ENCODE data around the gene SPATS2L.
A peak's percentile ranks its signal among the peaks of the same experiment; 100 is the strongest.

SPATS2L gene

DNA sequence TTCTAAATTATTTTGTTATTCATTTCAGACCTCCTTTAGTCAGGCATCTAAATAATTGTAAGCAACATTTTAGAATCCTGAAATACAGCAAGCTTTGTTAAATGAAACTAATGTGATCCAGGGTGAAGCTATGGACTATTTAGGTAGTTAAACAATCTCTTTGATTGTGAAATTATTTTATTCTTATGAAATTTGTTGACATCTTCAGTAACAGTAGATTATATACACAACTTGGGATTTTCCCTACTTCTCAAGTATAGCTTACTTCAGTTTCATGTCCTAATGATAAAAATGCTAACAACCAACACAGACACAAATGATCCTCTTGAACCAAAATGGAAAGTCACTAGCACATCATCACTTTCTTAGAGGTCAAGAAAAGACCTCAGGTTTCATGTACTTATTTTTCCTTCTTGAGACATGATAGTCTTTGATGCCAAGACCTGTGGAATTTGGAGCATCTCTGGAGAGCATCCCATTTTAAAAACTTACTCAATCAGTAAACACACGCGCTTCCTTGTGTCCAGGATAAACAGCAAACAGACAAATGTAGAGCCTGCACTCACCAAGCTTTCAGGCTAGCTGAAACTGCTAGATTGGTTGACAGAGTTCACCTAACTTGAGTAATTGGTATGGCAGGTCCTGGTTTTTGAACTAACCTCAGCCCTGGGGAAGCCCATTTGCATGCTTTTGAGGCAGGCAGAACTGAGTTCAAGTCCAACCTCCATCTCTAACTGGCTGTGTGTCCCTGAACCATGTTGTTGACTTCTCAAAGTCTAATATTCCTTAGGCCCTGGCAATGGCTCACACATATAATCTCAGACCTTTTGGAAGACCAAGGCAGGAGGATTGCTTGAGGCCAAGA is 155.6 kb downstream of the SPATS2L start:
- no peak for FAIRE-seq
- DNase-seq (ENCODE audit: low spot score): no peak

DNA sequence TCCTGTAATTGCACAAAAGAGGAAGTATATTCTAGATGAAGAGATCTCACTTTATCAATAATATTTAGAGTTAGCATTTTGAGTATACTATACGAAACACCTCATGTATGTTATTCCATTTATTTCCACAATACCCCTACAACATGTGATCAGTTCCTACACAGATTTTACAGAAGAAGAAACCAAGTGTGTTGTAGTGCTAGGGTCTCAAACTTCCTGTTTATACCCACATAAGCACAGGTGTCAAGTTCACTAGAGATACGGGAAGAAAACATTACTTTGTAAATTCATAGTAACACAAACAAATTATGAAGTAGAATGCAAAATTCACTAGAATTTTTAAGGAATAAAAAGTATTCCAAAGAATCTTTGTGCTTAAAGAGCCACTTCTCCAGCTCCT is 157.0 kb downstream of the SPATS2L start:
- DNase-seq (ENCODE audit: low spot score) (no peak), FAIRE-seq (no peak)

DNA sequence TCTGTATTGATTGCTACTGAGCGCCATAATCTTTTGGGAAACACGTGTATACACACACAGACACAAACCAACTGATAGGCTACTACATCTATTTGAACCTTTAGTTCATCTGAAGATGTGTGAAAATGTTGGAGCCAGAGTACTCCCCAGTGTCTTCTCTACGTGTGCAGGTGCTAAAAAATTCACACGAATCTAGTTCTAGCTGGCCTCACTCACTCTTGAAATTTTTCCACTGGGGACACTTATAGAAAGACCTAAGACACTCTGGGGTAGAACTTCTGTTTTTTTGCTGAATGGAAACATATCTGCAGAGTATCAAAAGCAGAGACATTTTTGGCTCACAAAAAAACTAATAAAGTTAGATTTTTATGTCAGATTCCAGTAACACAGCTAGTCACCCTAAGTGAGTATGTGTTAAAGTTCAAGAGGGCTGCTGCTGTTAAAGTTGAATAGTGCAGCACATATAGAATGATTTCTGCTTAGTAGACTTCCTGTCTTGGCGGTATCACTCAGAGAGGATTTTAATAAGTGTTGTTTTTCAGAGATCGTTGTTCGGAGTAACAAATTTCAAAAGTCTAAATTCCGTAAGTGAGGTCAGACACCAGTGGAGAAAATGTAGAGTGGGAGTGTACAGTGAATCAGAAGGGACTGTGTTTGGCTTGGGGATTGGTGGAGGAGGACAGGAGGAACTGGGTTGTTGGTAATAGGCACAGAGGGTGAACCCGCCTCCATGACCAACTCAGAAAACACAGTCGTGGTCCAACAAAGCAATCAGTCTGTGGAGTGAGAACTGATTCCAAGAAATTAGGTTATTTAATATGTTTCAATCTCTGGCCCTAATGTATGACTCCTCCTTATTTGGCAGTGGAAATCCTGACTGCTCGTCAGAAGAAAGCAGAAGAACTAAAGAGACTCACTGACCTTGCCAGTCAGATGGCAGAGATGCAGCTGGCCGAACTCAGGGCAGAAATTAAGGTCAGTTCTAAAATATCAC is 160.2 kb downstream of the SPATS2L start:
- no peak for FAIRE-seq

DNA sequence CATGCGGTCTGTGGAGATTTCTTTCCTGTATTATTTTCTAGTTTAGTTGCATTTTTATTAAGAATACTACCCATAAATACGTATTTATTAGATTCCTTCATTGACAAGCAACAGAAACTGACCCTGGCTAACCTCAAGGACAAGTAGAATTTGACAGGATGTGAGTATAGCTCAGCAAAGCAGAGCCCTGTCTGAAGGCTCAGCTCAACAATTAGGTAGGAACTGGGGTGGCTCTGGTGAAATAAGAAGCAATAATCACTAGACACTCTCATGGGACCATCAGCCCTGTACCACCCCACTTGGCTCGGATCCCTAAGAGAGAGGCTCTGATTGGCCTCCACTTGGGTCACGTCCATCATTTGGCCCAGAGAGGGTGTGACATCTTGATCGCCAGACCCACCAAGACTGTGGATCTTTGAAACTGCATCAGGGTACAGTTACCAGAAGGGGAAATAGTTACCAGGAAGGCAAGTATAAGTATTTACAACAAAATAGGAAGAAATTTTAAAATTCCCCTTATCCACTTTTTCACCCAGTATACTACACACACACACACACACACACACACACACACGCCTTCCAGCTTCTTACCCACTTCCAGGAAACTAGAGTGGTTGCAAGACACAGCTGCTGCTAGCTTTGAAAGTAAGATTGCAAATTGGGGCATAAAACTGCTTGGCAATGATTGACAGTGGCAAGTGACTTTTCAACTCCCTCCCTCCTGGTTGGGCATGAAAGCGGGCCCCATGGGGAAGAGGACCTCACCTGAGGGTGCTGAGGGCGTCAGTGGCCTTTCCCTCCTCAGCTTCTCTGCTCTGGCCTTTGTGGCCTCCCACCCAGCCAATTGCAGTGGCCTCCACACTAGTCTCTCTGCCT is 161.6 kb downstream of the SPATS2L start:
- no peak for FAIRE-seq
- no peak for DNase-seq (ENCODE audit: low spot score)

More for the DNA sequence above, 160.2 kb downstream of the SPATS2L start:
- DNase-seq (ENCODE audit: low spot score): no peak

DNA sequence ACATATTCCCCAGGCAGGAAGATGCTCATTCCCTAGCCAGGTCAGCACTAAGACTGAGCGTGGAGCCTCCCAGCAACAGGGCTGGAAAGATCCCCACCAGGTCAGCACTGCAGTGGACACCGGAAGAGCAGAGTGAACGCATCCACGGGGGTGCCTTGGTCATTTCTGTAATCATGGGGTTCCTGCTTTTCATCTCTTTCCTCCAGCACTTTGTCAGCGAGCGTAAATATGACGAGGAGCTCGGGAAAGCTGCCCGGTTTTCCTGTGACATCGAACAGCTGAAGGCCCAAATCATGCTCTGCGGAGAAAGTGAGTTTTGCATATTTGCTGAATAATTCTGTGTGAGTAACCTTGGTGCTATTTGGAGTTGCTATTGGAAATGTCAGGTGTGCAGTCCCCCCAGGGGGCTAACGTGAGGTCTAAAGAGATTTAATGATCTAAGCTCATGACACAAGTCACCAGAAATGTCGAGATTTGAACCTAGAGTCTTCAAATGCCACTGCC is 163.3 kb downstream of the SPATS2L start:
- FAIRE-seq: no peak

DNA sequence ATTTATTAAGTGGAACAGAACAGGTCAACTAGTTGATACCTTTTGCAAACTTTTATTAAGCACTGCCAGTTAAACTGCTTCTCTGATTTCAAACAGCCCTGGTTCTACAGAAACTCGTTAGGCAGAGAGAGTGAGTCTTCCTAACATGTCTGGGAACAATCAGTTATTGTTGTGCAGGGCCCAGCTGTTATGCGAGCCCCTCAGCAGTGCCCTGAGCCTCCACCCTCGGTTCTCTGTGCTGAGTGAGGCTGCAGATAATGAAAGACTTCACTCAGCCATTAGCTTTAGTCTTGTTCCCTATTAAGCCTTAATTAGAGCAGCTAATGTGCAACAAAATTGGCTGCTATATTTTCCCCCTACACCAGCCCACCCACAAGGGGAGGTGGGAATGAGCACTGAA is 163.7 kb downstream of the SPATS2L start:
- FAIRE-seq: no peak
- no peak for DNase-seq (ENCODE audit: low spot score)

More for the DNA sequence above, 163.3 kb downstream of the SPATS2L start:
- DNase-seq (ENCODE audit: low spot score): no peak

DNA sequence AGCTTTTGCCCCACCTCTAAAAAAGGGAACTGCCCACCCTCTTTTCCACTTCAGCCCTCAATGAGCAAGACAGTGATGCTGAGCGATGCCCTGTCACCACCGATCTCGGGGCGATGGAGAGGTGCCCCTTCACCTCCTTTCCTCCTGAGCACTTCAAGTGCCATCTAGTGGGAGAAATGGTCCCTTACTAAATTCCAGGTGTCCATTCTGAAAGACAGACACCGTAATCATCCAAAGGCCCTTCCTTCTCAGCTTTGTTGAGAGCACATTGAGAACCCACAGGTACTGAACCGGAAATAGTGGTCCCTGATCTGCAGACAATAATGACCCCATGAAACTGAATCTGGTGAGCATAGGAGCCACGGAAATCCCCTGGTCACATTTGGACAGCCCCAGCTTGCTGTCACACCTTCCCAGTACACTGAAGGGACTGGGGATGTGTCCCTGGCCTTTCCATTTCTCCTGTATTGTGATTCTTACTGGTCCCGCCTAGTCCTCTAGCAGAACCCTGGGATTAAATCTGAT is 164.9 kb downstream of the SPATS2L start:
- DNase-seq (ENCODE audit: low spot score): peak; percentile 32
- FAIRE-seq: no peak

DNA sequence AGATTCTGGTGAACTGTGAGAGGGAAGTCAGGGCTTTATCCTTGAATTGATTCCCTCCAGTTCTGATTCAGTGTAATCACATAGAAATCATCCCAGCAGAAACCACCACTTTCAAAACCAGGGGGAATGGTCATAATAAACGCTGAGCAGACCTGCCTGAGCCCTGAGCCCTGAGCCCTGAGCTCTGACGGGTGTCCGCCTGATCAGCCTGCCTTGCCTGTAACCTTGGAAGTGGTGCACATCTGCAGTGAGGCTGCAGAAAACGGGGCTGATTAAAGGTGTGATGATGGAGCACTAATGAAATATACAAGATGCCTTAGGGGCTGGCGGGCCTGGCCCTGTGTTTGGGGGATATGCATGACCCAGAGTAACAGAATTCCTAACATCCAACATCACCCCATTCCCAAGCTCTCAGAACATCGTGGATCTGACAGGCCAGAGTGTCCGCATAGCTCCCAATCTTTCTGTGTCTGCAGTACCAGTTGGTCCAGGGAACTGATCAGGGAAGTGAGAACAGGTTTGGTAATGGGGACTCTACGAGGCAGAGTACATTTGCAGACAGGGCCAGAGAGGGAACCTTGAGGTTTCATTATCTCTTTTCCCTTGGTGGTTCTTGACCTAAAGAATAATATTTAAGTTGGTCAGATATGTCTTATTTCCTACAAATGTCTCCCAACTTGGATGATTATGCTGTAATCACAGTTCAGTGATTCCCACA is 165.6 kb downstream of the SPATS2L start:
- no peak for FAIRE-seq

DNA sequence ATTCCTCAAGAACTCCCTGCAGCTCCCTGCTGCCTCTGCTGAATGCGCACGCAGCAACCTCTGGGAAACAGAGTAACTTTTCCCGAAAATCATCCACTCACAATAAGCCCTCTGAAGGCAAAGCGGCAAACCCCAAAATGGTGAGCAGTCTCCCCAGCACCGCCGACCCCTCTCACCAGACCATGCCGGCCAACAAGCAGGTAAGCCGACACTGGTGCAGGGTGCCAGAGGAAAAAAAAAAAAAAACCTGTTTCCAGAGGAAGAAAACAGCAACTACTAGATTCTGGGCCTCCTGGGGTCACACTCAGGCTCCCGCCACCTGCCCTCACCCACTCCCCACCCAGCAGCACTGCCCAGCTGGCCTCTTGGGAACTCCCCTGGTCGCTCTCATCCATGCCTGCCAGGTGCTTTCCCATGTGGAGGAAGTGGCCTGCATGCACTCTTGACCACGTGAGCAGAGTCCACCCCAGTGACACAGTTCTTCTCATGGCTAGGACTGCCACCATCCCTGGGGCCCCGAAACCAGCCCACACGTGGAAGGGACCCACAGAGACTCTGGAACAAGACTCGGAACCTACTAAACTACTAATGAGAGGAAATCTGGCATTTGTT is 166.5 kb downstream of the SPATS2L start:
- no peak for FAIRE-seq
- DNase-seq (ENCODE audit: low spot score): no peak

More for the DNA sequence above, 165.6 kb downstream of the SPATS2L start:
- no peak for DNase-seq (ENCODE audit: low spot score)

DNA sequence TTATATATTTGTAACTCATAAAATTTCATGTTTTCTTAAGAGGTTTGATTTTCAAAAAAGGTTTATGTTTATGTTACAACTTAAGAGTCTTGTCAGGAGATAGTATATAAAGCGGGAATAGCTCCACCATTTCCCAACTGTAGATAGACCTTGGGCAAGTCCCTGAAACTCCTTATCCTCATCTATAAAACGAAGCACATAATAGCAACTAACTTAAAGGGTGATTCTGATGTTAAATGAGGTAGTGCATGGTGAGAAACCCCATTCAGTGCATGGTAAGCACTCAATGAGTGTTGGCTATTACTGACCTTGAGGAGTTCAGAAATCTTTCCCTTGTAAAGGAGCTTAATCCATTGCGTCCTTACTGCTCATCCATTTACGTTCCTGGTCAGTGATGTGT is 169.3 kb downstream of the SPATS2L start:
- FAIRE-seq (no peak), DNase-seq (ENCODE audit: low spot score) (no peak)

DNA sequence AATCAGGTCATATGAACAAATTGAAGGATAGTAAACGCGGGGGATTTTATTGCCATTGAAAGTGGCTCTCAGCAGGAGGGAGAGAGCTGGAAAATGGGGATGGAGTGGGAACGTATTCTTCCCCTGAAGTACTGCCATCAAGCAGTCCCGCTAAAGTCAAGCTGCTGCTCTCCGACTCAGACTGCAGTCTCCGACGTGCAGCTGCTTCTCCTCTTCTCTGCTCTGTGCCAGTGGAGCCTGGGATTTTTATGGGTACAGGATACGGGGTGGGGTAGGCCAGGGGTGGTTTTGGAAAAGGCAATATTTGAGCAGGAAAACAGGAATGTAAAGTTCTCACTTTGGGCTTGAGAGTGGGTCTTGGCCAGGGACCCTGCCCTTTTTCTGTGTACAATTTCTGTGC is 170.3 kb downstream of the SPATS2L start:
- no peak for FAIRE-seq
- no peak for DNase-seq (ENCODE audit: low spot score)

DNA sequence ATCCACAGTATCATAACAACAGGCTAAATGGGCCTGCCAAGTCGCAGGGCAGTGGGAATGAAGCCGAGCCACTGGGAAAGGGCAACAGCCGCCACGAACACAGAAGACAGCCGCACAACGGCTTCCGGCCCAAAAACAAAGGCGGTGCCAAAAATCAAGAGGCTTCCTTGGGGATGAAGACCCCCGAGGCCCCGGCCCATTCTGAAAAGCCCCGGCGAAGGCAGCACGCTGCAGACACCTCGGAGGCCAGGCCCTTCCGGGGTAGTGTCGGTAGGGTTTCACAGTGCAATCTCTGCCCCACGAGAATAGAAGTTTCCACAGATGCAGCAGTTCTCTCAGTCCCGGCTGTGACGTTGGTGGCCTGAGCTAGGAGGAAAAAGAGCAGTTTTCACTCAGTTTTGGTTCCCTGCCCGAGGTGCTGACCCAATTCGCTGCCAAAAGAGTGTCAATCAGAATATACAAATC is 171.2 kb downstream of the SPATS2L start:
- DNase-seq (ENCODE audit: low spot score) (no peak), FAIRE-seq (no peak)

DNA sequence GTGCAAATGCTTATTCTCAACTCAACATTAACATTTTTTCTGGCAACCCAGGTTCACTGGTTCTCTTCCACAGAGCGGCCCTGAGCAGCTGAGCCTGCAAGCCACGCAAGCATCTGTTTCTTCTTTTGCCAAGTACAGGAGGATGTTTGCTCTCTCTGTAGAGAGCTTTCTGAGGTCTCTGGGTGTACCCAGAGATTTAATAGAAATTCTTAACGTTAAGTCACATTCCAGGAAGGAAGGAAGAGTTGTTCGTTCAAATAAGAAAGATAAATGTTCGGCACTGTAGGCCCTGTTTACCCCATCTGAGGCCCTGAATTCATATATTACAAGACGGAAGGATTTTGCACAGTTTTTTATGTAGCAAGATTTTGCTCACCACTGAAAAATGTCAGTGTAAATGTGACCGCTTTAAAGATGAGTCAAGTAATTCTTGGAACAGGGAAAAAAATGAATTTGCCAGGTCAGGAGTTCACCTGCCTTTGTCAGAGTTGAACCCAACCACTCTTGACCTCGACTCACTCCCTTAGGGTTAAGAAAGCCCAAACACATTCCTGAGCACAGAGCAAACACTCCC is 173.3 kb downstream of the SPATS2L start:
- no peak for FAIRE-seq
- DNase-seq (ENCODE audit: low spot score): peak; percentile 27

DNA sequence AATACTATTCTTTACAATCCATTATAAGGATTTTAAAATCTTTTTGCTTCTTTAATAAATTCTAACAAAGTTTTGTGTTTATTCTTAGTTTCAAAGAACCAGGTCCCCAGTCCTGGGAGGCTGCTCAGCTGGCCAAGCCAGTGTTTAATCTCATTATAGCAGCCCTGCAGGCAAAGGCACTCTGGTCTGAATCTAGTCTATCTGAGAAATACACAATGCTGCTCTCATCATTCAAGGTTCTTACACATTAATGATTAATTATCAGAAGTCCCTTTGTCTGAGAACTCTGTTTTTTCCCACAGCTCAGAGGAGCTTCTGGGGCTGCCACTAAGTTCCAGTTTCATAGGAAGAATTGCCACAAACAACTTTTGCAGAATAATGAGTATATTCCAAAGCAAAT is 175.7 kb downstream of the SPATS2L start:
- no peak for FAIRE-seq

DNA sequence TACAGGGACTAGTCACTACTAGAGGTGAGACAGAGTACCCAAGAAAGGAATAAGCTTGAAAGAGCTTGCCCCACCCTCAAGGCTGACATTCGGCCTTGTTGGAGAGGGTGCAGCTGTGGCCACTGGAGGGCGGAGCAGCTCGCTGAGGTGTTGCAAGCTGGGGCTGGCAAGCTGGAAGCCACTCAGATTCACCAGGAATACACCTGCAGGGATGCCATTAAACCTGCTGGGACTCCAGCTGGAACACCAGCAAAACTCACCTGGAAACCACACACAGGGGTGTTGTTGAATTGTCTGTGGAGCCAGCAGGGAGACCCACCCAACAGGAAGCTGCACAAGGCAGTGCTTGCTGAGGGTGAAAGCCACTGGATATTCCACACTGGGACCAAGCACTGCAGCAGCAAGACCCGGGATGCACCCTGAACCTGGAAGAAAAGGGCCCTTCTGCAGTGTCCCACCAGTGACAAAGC is 177.3 kb downstream of the SPATS2L start:
- FAIRE-seq (no peak), DNase-seq (ENCODE audit: low spot score) (peak; percentile 18)

More for the DNA sequence above, 175.7 kb downstream of the SPATS2L start:
- no peak for DNase-seq (ENCODE audit: low spot score)

DNA sequence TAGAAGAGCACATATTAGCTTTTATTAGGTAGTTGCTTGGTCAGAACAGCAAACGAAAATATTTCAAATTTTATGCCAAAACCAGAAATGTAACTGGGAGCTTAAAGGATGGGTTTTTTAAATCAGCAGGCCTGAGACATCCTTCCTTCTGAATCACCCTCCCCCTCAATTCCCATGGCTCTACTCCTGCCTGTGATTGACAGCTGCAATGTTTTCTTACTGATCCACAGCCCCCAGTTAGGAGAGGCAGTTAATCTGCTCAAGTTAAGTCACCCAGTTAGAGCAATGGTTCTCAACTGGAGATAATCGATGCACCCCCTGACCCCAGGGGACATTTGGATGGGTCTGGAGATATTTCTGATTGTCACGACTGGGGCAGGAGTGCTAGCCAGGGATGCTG is 178.4 kb downstream of the SPATS2L start:
- FAIRE-seq (no peak), DNase-seq (ENCODE audit: low spot score) (no peak)

DNA sequence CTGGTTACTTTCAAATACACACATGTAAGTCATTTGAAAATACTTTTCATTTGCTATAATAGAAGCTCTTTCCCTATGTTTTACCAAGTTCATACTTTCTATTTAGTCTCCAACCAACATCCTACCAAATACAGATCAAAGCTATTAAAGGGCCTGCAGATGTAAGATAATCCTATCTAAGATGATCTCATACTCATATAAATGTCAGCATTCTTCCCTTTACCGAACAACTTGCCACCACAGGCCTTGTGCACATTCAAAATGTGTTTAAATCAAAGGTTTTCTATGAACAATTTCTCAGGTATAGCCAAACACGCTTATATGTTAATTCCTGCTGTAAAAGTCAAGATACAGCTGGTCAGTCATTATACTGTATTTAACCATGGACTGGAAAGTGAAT is 180.0 kb downstream of the SPATS2L start:
- DNase-seq (ENCODE audit: low spot score) (no peak), FAIRE-seq (no peak)

DNA sequence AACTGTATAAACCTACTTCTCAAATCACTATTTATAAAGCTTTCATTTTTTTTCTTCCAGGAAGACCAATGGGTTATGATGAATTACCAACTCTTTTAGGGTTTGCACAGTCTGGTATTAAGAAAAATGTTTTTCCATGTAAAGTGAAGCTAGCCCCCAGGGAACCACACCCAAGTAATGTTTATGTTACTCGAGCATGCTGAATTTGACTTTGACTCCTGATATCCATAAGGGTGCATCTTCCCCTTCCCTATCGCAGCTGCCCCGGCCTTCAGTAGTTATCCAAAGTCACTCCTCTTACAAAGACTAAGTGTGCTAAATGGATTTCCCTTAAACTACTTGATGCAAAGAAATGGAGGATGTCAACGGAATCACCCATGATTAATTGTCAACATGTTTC is 181.7 kb downstream of the SPATS2L start:
- DNase-seq (ENCODE audit: low spot score): no peak
- no peak for FAIRE-seq

DNA sequence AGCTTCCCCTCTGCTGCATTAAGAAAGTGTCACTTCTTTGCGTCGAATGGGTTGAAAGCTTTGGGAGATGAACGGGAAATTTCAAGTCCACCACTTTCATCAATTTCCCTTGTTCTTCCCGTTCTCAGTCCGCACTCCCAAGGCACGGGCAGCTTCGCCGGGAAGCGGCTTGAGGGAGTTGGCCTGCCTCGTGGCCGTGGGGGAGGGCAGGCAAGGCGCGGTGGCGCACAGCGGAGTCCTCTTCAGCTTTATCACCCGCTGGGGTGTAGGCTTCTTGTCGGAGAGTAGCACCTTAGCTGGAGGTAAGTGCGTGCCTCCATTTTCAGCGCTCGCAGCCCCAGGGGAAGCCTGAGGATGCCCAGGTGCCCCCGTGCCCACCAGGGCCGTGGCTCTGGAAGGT is 183.5 kb downstream of the SPATS2L start:
- FAIRE-seq: no peak
- DNase-seq (ENCODE audit: low spot score): no peak

Measured in urothelium cell line (cell line).